Esophagus squamous epithelium (tissue), 5 donors: ENCODE measurements around the gene EGFR. TPM values are rescaled to one million over a fixed set of nuclear protein-coding genes. Genes with fewer than 3 reads are reported as not detected.

Source experiments
- DNase-seq: peaks from one replicate; lab custom pipeline; 2025; lab: John Stamatoyannopoulos, UW
- H3K27ac ChIP-seq, 4 donors: fragments of 200-600 bp; sonication (generic); one replicate each; pipeline ENCODE4 v1.5.1; 2016 to 2019; ENCODE audit warnings: mild to moderate bottlenecking in 1 of 4
- H3K27me3 ChIP-seq, 4 donors: fragments of 200-600 bp; sonication (generic); 1 replicate in 3 of 4; 2 replicates in 1 of 4; pipeline versions ENCODE4 v1.5.1 to v1.6.0; 2017 to 2021; ENCODE audit warnings: antibody characterized with exemption in 1 of 4
- H3K36me3 ChIP-seq, 3 donors: fragments of 200-600 bp; sonication (generic); one replicate each; pipeline ENCODE4 v1.5.1; 2016 to 2019
- H3K4me1 ChIP-seq, 3 donors: fragments of 200-600 bp; sonication (generic); one replicate each; pipeline ENCODE4 v1.5.1; 2017 to 2019
- H3K4me3 ChIP-seq, 4 donors: fragments of 200-600 bp; sonication (generic); 1 replicate in 3 of 4; 2 replicates in 1 of 4; pipeline ENCODE4 v1.5.1; 2016 to 2019; ENCODE audit warnings: mild to moderate bottlenecking in 2 of 4, moderate library complexity in 1 of 4
- H3K9me3 ChIP-seq, 3 donors: fragments of 200-600 bp; sonication (generic); one replicate each; pipeline ENCODE4 v1.5.1; 2016 to 2019
- CTCF ChIP-seq, 6 experiments: fragments of 450-650 bp in 4 of 6; fragments of 200-600 bp in 2 of 6; sonication (generic) in 2 of 6; IDR thresholded peaks; one replicate each; pipeline ENCODE4 v1.5.1; 2016 to 2019; ENCODE audit warnings: antibody characterized with exemption in 6 of 6, mild to moderate bottlenecking in 4 of 6, moderate library complexity in 4 of 6
- POLR2A ChIP-seq, 4 donors: fragments of 450-650 bp; IDR thresholded peaks; one replicate each; pipeline ENCODE4 v1.6.1; 2017; ENCODE audit warnings: antibody characterized with exemption in 4 of 4, mild to moderate bottlenecking in 4 of 4, moderate library complexity in 3 of 4
- WGBS, 2 donors: methylation state at CpG; one replicate each; pipeline ENCODE4 v1.1.5; 2018; 5-methylcytosine and 5-hydroxymethylcytosine counted together
- intact Hi-C: fragments of 100-400 bp; cut with DNase I; formaldehyde crosslinking; loops from one replicate; pipeline ENCODE4 v1.15.0; 2022
- total RNA-seq, 4 donors: library from RNA; depleted of rRNA; stranded (reverse); fragments of >200 nt; gene quantifications; one replicate each; pipeline ENCODE4 v1.1.0, GENCODE V29; 2016
- donor health status: DM: yes; HTN: yes; CAD: no.

Gene EGFR
- total RNA-seq, 4 donors from 2014 or later = 66.1 to 108 (median 72.3) TPM

GRCh38 chr7:55145606-55146005 is 126.8 kb downstream of the EGFR start:
- Histone ChIP-seq H3K36me3 (peaks cover 9 to 85% (median 13%) of the 10 kb centered on the region in 3 donors), H3K4me1 (peaks cover 0 to 17% (median 5%) of the 10 kb centered on the region in 3 donors), H3K27ac (no peak overlapping the region), H3K9me3 (no peaks in the 10 kb centered on the region), H3K27me3 (no peaks in the 10 kb centered on the region), H3K4me3 (no peak overlapping the region)
- no peak for TF ChIP-seq CTCF (IDR thresholded peaks at IDR 0.05)
- no peak for TF ChIP-seq POLR2A (IDR thresholded peaks at IDR 0.05)
- 74 to 76% methylated on average over 4 of the region's 4 CpGs for WGBS, 2 donors
- no peak for DNase-seq
- intact Hi-C loops = no loop called here

- peaks cover 12 to 98% (median 16%) of the 10 kb centered on the region in 3 donors for H3K36me3 ChIP-seq
- H3K4me1 ChIP-seq = peaks cover 0 to 2% (median 0%) of the 10 kb centered on the region in 3 donors
- WGBS, 2 donors = 82 to 85% methylated on average over 4 of the region's 8 CpGs
- no peak for DNase-seq
- no peak overlapping the region for H3K27ac ChIP-seq
- no peak for TF ChIP-seq CTCF (IDR thresholded peaks at IDR 0.05)
- no peak for TF ChIP-seq POLR2A (IDR thresholded peaks at IDR 0.05)
- H3K9me3 ChIP-seq = no peaks in the 10 kb centered on the region
- no peaks in the 10 kb centered on the region for H3K27me3 ChIP-seq
- intact Hi-C loops = no loop called here
- no peak overlapping the region for H3K4me3 ChIP-seq
Measured at GRCh38 chr7:55147101-55147500, 128.3 kb downstream of the EGFR start.

- Histone ChIP-seq H3K27ac (no peak overlapping the region), H3K4me1 (no peaks in the 10 kb centered on the region), H3K9me3 (no peaks in the 10 kb centered on the region), H3K27me3 (no peaks in the 10 kb centered on the region), H3K36me3 (peaks cover 18 to 98% (median 20%) of the 10 kb centered on the region in 3 donors), H3K4me3 (no peak overlapping the region)
- no peak for DNase-seq
- WGBS, 2 donors = 88 to 94% methylated on average over 2 of the region's 2 CpGs
- intact Hi-C loops = no loop called here
- TF ChIP-seq POLR2A (IDR thresholded peaks at IDR 0.05) = no peak
- TF ChIP-seq CTCF (IDR thresholded peaks at IDR 0.05) = no peak
Measured at GRCh38 chr7:55147736-55148135, 128.9 kb downstream of the EGFR start.

GRCh38 chr7:55148571-55148970 is 129.8 kb downstream of the EGFR start:
- Histone ChIP-seq H3K4me3 (no peak overlapping the region), H3K27me3 (no peaks in the 10 kb centered on the region), H3K36me3 (peaks cover 20 to 98% (median 20%) of the 10 kb centered on the region in 3 donors), H3K9me3 (no peaks in the 10 kb centered on the region), H3K27ac (no peak overlapping the region), H3K4me1 (no peaks in the 10 kb centered on the region)
- TF ChIP-seq POLR2A (IDR thresholded peaks at IDR 0.05) = no peak
- TF ChIP-seq CTCF (IDR thresholded peaks at IDR 0.05) = no peak
- WGBS, 2 donors = 46 to 49% methylated on average over 3 of the region's 3 CpGs
- intact Hi-C loops = no loop called here
- no peak for DNase-seq

GRCh38 chr7:55149001-55149400 is 130.2 kb downstream of the EGFR start:
- Histone ChIP-seq H3K4me1 (no peaks in the 10 kb centered on the region), H3K4me3 (no peak overlapping the region), H3K27me3 (no peaks in the 10 kb centered on the region), H3K36me3 (peaks cover 23 to 98% (median 24%) of the 10 kb centered on the region in 3 donors), H3K9me3 (no peaks in the 10 kb centered on the region), H3K27ac (no peak overlapping the region)
- no peak for TF ChIP-seq POLR2A (IDR thresholded peaks at IDR 0.05)
- TF ChIP-seq CTCF (IDR thresholded peaks at IDR 0.05) = no peak
- no peak for DNase-seq
- WGBS, 2 donors = 74 to 84% methylated on average over 1 of the region's 1 CpG
- intact Hi-C loops = no loop called here
